WTC11 (cell line): ENCODE measurements around the gene HBE1.

ENCODE experiments used
- NFYB ChIP-seq: sonication (generic); formaldehyde crosslinking; conservative IDR thresholded peaks from 2 replicates; pipeline ENCODE4 v1.8.0; 2022; ENCODE audit warnings: low read depth, missing genetic modification reagents
- ZNF423 ChIP-seq: fragments of 250-450 bp; sonication (Bioruptor Pico); IDR thresholded peaks from 2 replicates; pipeline ENCODE4 v2.1.2; 2022; ENCODE audit warnings: mild to moderate bottlenecking, moderate library complexity
- TF ChIP-seq, protein P1 (sequence below): sonication (generic); formaldehyde crosslinking; IDR thresholded peaks from 2 replicates; pipeline ENCODE4 v1.8.0; 2022; ENCODE audit warnings: mild to moderate bottlenecking, missing genetic modification reagents
- TF ChIP-seq, protein P2 (sequence below): sonication (generic); formaldehyde crosslinking; IDR thresholded peaks from 2 replicates; pipeline ENCODE4 v1.8.0; 2022; ENCODE audit warnings: mild to moderate bottlenecking, missing genetic modification reagents
- TF ChIP-seq, protein P3 (sequence below): fragments of 200-600 bp; IDR thresholded peaks from 2 replicates; pipeline ENCODE4 v1.8.0; 2022; ENCODE audit warnings: antibody characterized with exemption
- TF ChIP-seq, protein P4 (sequence below): sonication (generic); formaldehyde crosslinking; IDR thresholded peaks from 2 replicates; pipeline ENCODE4 v1.8.1; 2023; ENCODE audit warnings: mild to moderate bottlenecking, moderate library complexity, missing genetic modification reagents
- TF ChIP-seq, protein P5 (sequence below): sonication (generic); formaldehyde crosslinking; IDR thresholded peaks from 2 replicates; pipeline ENCODE4 v1.8.1; 2022; ENCODE audit warnings: missing genetic modification reagents, borderline replicate concordance

DNA sequence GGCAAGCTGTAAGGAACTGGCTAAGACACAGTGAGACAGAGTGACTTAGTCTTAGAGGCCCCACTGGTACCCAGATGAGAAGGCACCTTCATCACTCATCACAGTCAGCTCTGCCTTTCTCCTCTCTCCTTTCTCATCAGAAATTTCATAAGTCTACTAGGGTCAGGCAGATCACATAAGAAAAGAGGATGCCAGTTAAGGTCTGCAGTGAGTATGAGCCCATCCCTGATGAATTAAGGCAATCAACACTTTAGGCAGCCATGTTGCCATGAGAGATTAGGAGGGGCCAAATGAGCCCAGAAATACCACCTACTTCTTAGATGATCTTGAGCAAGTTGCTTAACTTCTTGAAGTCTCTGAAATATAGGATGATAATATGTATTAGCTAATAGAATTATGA, 11.9 kb upstream of the HBE1 start:
- TF ChIP-seq, protein P1, sequence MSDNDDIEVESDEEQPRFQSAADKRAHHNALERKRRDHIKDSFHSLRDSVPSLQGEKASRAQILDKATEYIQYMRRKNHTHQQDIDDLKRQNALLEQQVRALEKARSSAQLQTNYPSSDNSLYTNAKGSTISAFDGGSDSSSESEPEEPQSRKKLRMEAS (CRISPR knock-in tag) = no peak
- TF ChIP-seq, protein P2, sequence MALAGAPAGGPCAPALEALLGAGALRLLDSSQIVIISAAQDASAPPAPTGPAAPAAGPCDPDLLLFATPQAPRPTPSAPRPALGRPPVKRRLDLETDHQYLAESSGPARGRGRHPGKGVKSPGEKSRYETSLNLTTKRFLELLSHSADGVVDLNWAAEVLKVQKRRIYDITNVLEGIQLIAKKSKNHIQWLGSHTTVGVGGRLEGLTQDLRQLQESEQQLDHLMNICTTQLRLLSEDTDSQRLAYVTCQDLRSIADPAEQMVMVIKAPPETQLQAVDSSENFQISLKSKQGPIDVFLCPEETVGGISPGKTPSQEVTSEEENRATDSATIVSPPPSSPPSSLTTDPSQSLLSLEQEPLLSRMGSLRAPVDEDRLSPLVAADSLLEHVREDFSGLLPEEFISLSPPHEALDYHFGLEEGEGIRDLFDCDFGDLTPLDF (CRISPR knock-in tag) = no peak
- TF ChIP-seq, protein P3, sequence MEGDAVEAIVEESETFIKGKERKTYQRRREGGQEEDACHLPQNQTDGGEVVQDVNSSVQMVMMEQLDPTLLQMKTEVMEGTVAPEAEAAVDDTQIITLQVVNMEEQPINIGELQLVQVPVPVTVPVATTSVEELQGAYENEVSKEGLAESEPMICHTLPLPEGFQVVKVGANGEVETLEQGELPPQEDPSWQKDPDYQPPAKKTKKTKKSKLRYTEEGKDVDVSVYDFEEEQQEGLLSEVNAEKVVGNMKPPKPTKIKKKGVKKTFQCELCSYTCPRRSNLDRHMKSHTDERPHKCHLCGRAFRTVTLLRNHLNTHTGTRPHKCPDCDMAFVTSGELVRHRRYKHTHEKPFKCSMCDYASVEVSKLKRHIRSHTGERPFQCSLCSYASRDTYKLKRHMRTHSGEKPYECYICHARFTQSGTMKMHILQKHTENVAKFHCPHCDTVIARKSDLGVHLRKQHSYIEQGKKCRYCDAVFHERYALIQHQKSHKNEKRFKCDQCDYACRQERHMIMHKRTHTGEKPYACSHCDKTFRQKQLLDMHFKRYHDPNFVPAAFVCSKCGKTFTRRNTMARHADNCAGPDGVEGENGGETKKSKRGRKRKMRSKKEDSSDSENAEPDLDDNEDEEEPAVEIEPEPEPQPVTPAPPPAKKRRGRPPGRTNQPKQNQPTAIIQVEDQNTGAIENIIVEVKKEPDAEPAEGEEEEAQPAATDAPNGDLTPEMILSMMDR = no peak
- TF ChIP-seq, protein P4, sequence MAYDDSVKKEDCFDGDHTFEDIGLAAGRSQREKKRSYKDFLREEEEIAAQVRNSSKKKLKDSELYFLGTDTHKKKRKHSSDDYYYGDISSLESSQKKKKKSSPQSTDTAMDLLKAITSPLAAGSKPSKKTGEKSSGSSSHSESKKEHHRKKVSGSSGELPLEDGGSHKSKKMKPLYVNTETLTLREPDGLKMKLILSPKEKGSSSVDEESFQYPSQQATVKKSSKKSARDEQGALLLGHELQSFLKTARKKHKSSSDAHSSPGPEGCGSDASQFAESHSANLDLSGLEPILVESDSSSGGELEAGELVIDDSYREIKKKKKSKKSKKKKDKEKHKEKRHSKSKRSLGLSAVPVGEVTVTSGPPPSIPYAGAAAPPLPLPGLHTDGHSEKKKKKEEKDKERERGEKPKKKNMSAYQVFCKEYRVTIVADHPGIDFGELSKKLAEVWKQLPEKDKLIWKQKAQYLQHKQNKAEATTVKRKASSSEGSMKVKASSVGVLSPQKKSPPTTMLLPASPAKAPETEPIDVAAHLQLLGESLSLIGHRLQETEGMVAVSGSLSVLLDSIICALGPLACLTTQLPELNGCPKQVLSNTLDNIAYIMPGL = no peak
- TF ChIP-seq, protein P5, sequence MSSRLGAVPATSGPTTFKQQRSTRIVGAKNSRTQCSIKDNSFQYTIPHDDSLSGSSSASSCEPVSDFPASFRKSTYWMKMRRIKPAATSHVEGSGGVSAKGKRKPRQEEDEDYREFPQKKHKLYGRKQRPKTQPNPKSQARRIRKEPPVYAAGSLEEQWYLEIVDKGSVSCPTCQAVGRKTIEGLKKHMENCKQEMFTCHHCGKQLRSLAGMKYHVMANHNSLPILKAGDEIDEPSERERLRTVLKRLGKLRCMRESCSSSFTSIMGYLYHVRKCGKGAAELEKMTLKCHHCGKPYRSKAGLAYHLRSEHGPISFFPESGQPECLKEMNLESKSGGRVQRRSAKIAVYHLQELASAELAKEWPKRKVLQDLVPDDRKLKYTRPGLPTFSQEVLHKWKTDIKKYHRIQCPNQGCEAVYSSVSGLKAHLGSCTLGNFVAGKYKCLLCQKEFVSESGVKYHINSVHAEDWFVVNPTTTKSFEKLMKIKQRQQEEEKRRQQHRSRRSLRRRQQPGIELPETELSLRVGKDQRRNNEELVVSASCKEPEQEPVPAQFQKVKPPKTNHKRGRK = no peak
- TF ChIP-seq NFYB (CRISPR knock-in tag) (no peak), ZNF423 (CRISPR knock-in tag) (no peak)
